Activated T-cell treated with anti-CD3 and anti-CD28 coated beads, Interleukin-2, amount 50 U/mL, for 72 hours (primary cell): Measurements from ENCODE around the gene PPP2R5D. TPM values are rescaled to one million over a fixed set of nuclear protein-coding genes. Genes with fewer than 3 reads are reported as not detected.
A peak's percentile ranks its signal among the peaks of the same experiment; 100 is the strongest.
"Not testable (repeated sequence)": the region's sequence is repeated elsewhere in the genome, so short reads cannot be mapped to it uniquely, and the experiment has no call there.

Source experiments
- ATAC-seq, 2 donors: fragments of 150-1000 bp; cut with Tn5 transposase; replicated peaks in 1 of 2; 2 replicates each; pipeline ENCODE4 v1.10.0; 2021; ENCODE audit warnings: moderate library complexity in 2 of 2, mild to moderate bottlenecking in 1 of 2
- DNase-seq, 2 donors: peaks; one replicate each; pipeline ENCODE4 v3.0.0; 2021 to 2022; ENCODE audit warnings: mixed read lengths in 1 of 2
- H3K27ac Mint-ChIP-seq: one replicate; pipeline ENCODE4 v1.8.0; 2022; ENCODE audit warnings: mild to moderate bottlenecking, moderate library complexity, mixed read lengths
- H3K27me3 Mint-ChIP-seq: one replicate; pipeline ENCODE4 v1.8.0; 2022; ENCODE audit warnings: low read depth, mixed read lengths
- H3K36me3 Mint-ChIP-seq, 2 donors: one replicate each; pipeline ENCODE4 v1.8.0; 2022; ENCODE audit warnings: mixed read lengths in 2 of 2, mild to moderate bottlenecking in 1 of 2; ENCODE audit not compliant: insufficient read depth in 2 of 2
- H3K4me1 Mint-ChIP-seq: one replicate; pipeline ENCODE4 v1.8.0; 2022; ENCODE audit warnings: low read depth, mixed read lengths
- H3K4me3 Mint-ChIP-seq, 2 donors: one replicate each; pipeline ENCODE4 v1.8.0; 2022; ENCODE audit warnings: mild to moderate bottlenecking in 2 of 2, mixed read lengths in 2 of 2, moderate library complexity in 2 of 2
- H3K9me3 Mint-ChIP-seq, 2 donors: one replicate each; pipeline ENCODE4 v1.8.0; 2022; ENCODE audit warnings: mixed read lengths in 2 of 2
- total RNA-seq, 2 donors: library from RNA; stranded (reverse); gene quantifications; one replicate each; pipeline ENCODE4 v1.2.3, GENCODE V29; 2022

The PPP2R5D gene
- total RNA-seq: 10 to 100 TPM; 51.3 to 60.5 TPM

- no peaks in the 10 kb centered on the region for H3K9me3 Mint-ChIP-seq
- no peaks in the 10 kb centered on the region for H3K27me3 Mint-ChIP-seq
- DNase-seq (peak; percentile 96 to 98), ATAC-seq (peak; percentile 92 to 94)
- peak within 1 kb of the TSS; percentile 71 for H3K27ac Mint-ChIP-seq
- peak within 1 kb of the TSS; percentile 81 to 99 for H3K4me3 Mint-ChIP-seq
- peaks cover 2 to 5% of the 10 kb centered on the region in 2 donors for H3K36me3 Mint-ChIP-seq
- H3K4me1 Mint-ChIP-seq: peaks cover 52% of the 10 kb centered on the region
These were observed at the start of gene PPP2R5D for GRCh38 chr6:42984001-42984923. Gene PPP2R5D (plus strand): TSS chr6:42984570. CDS start chr6:42984678, 108 bp downstream.

- no peaks in the 10 kb centered on the region for H3K9me3 Mint-ChIP-seq
- peaks cover 9 to 27% of the 10 kb centered on the region in 2 donors for H3K36me3 Mint-ChIP-seq
- H3K4me1 Mint-ChIP-seq: peaks cover 59% of the 10 kb centered on the region
- ATAC-seq: no peak
- peak overlapping the region; percentile 58 for H3K27ac Mint-ChIP-seq
- H3K4me3 Mint-ChIP-seq: no peak overlapping the region
- no peak for DNase-seq
- no peaks in the 10 kb centered on the region for H3K27me3 Mint-ChIP-seq
These were observed 49.0 kb upstream of the PPP2R5D start for GRCh38 chr6:42935322-42935721.

- Mint-ChIP-seq H3K36me3 (peaks cover 9 to 26% of the 10 kb centered on the region in 2 donors), H3K4me1 (peaks cover 49% of the 10 kb centered on the region), H3K27ac (no peak overlapping the region), H3K9me3 (no peaks in the 10 kb centered on the region), H3K4me3 (no peak overlapping the region), H3K27me3 (no peaks in the 10 kb centered on the region)
- no peak for DNase-seq
- no peak for ATAC-seq
These were observed 48.0 kb upstream of the PPP2R5D start for GRCh38 chr6:42936398-42936797.

GRCh38 chr6:42937548-42938427 lies 46.6 kb upstream of the PPP2R5D start:
- no peak for ATAC-seq
- no peaks in the 10 kb centered on the region for H3K27me3 Mint-ChIP-seq

GRCh38 chr6:42938428-42938796 lies 46.0 kb upstream of the PPP2R5D start:
- Mint-ChIP-seq H3K27ac (no peak overlapping the region), H3K9me3 (no peaks in the 10 kb centered on the region), H3K27me3 (no peaks in the 10 kb centered on the region), H3K36me3 (peaks cover 7 to 16% of the 10 kb centered on the region in 2 donors), H3K4me1 (peaks cover 29% of the 10 kb centered on the region), H3K4me3 (no peak overlapping the region)
- DNase-seq (no peak), ATAC-seq (no peak)

More at GRCh38 chr6:42937548-42938427, 46.6 kb upstream of the PPP2R5D start:
- H3K4me3 Mint-ChIP-seq: no peak overlapping the region
- peaks cover 7 to 20% of the 10 kb centered on the region in 2 donors for H3K36me3 Mint-ChIP-seq
- no peaks in the 10 kb centered on the region for H3K9me3 Mint-ChIP-seq
- peaks cover 35% of the 10 kb centered on the region for H3K4me1 Mint-ChIP-seq
- DNase-seq: no peak
- H3K27ac Mint-ChIP-seq: no peak overlapping the region

GRCh38 chr6:42938987-42939809 lies 45.2 kb upstream of the PPP2R5D start:
- no peak overlapping the region for H3K4me3 Mint-ChIP-seq
- peaks cover 5 to 11% of the 10 kb centered on the region in 2 donors for H3K36me3 Mint-ChIP-seq

GRCh38 chr6:42939810-42940167 lies 44.6 kb upstream of the PPP2R5D start:
- peaks cover 15% of the 10 kb centered on the region for H3K4me1 Mint-ChIP-seq
- no peaks in the 10 kb centered on the region for H3K9me3 Mint-ChIP-seq
- H3K27ac Mint-ChIP-seq: no peak overlapping the region
- H3K27me3 Mint-ChIP-seq: no peaks in the 10 kb centered on the region
- DNase-seq (no peak), ATAC-seq (no peak)
- H3K4me3 Mint-ChIP-seq: no peak overlapping the region
- peaks cover 5 to 11% of the 10 kb centered on the region in 2 donors for H3K36me3 Mint-ChIP-seq

More at GRCh38 chr6:42938987-42939809, 45.2 kb upstream of the PPP2R5D start:
- no peaks in the 10 kb centered on the region for H3K9me3 Mint-ChIP-seq
- no peak overlapping the region for H3K27ac Mint-ChIP-seq
- DNase-seq (no peak), ATAC-seq (no peak)
- peaks cover 21% of the 10 kb centered on the region for H3K4me1 Mint-ChIP-seq
- no peaks in the 10 kb centered on the region for H3K27me3 Mint-ChIP-seq

GRCh38 chr6:42940493-42941045 lies 43.8 kb upstream of the PPP2R5D start:
- no peak for DNase-seq
- Mint-ChIP-seq H3K4me1 (peaks cover 9% of the 10 kb centered on the region), H3K27me3 (no peaks in the 10 kb centered on the region), H3K27ac (no peak overlapping the region), H3K9me3 (no peaks in the 10 kb centered on the region), H3K4me3 (no peak overlapping the region), H3K36me3 (peaks cover 4 to 9% of the 10 kb centered on the region in 2 donors)
- no peak for ATAC-seq

- ATAC-seq, H3K9me3 Mint-ChIP-seq, H3K4me3 Mint-ChIP-seq, H3K4me1 Mint-ChIP-seq, H3K27ac Mint-ChIP-seq, H3K36me3 Mint-ChIP-seq, H3K27me3 Mint-ChIP-seq, DNase-seq: not testable (repeated sequence)
These were observed 43.0 kb upstream of the PPP2R5D start for GRCh38 chr6:42941356-42941755.

- DNase-seq (no peak), ATAC-seq (no peak)
- H3K4me1 Mint-ChIP-seq: peaks cover 6% of the 10 kb centered on the region
- H3K36me3 Mint-ChIP-seq: peaks cover 0 to 3% of the 10 kb centered on the region in 2 donors
- no peaks in the 10 kb centered on the region for H3K9me3 Mint-ChIP-seq
- H3K27ac Mint-ChIP-seq: no peak overlapping the region
- no peak overlapping the region for H3K4me3 Mint-ChIP-seq
- no peaks in the 10 kb centered on the region for H3K27me3 Mint-ChIP-seq
These were observed 41.9 kb upstream of the PPP2R5D start for GRCh38 chr6:42942444-42942843.

- Mint-ChIP-seq H3K4me1 (no peaks in the 10 kb centered on the region), H3K9me3 (no peaks in the 10 kb centered on the region), H3K36me3 (no peaks in the 10 kb centered on the region), H3K27ac (no peak overlapping the region), H3K27me3 (no peaks in the 10 kb centered on the region), H3K4me3 (no peak overlapping the region)
- ATAC-seq (no peak), DNase-seq (no peak)
These were observed 36.4 kb upstream of the PPP2R5D start for GRCh38 chr6:42947950-42948349.

GRCh38 chr6:42952389-42952788 lies 32.0 kb upstream of the PPP2R5D start:
- no peak overlapping the region for H3K4me3 Mint-ChIP-seq
- no peaks in the 10 kb centered on the region for H3K9me3 Mint-ChIP-seq
- no peak overlapping the region for H3K27ac Mint-ChIP-seq
- DNase-seq (no peak), ATAC-seq (no peak)
- H3K4me1 Mint-ChIP-seq: no peaks in the 10 kb centered on the region
- no peaks in the 10 kb centered on the region for H3K27me3 Mint-ChIP-seq
- no peaks in the 10 kb centered on the region for H3K36me3 Mint-ChIP-seq
